Ishikawa (cell line): ENCODE measurements around the gene FH.

Experiments
- CEBPB ChIP-seq: IDR thresholded peaks from 2 replicates; pipeline ENCODE4 v1.6.1; 2012
- EGR1 ChIP-seq: IDR thresholded peaks from 2 replicates; pipeline ENCODE4 v1.6.1; 2012
- EP300 ChIP-seq: IDR thresholded peaks from 2 replicates; pipeline ENCODE4 v1.6.1; 2012; ENCODE audit warnings: borderline replicate concordance
- FOXM1 ChIP-seq: IDR thresholded peaks from 2 replicates; pipeline ENCODE4 v1.6.1; 2012; ENCODE audit warnings: low read depth, borderline replicate concordance
- MAX ChIP-seq: IDR thresholded peaks from 2 replicates; pipeline ENCODE4 v1.6.1; 2012
- NFIC ChIP-seq: IDR thresholded peaks from 2 replicates; pipeline ENCODE4 v1.6.1; 2012
- RAD21 ChIP-seq: IDR thresholded peaks from 2 replicates; pipeline ENCODE4 v1.6.1; 2012; ENCODE audit warnings: low read depth
- REST ChIP-seq: IDR thresholded peaks from 2 replicates; pipeline ENCODE4 v1.6.1; 2012; ENCODE audit warnings: low read depth, mild to moderate bottlenecking
- TAF1 ChIP-seq: IDR thresholded peaks from 2 replicates; pipeline ENCODE4 v1.6.1; 2012; ENCODE audit warnings: low read depth, mild to moderate bottlenecking
- USF1 ChIP-seq: IDR thresholded peaks from 2 replicates; pipeline ENCODE4 v1.6.1; 2012
- YY1 ChIP-seq: IDR thresholded peaks from 2 replicates; pipeline ENCODE4 v1.6.1; 2012; ENCODE audit warnings: low read depth

GRCh38 chr1:241465673-241466072 lies 53.9 kb downstream of the FH start:
- TF ChIP-seq EP300, result no peak
- no peak for TF ChIP-seq NFIC
- no peak for TF ChIP-seq REST
- TF ChIP-seq MAX, result no peak
- no peak for TF ChIP-seq TAF1
- TF ChIP-seq RAD21, result no peak
- TF ChIP-seq FOXM1, result no peak
- no peak for TF ChIP-seq CEBPB
- TF ChIP-seq USF1, result no peak
- no peak for TF ChIP-seq YY1
- no peak for TF ChIP-seq EGR1
